Keratinocyte (primary cell): ENCODE results near the gene RNF149. TPM values are rescaled to one million over a fixed set of nuclear protein-coding genes. Genes with fewer than 3 reads are reported as not detected.

Experiments
- DNase-seq: peaks from one replicate; pipeline ENCODE4 v3.0.0-alpha.2; 2011; ENCODE audit warnings: low read depth, missing footprints, low spot score
- FAIRE-seq: peaks from 2 replicates; lab custom pipeline; 2011; peaks lifted over from hg19 to GRCh38; lab: Jason Lieb, UNC
- H2AFZ ChIP-seq: 2 replicates; pipeline ENCODE4 v1.6.0; 2012; ENCODE audit warnings: low read length, control low read depth, inconsistent platforms; ENCODE audit not compliant: control insufficient read depth
- H3K27ac ChIP-seq: 2 replicates; pipeline ENCODE4 v1.5.1; 2011; ENCODE audit warnings: low read length; ENCODE audit not compliant: control insufficient read depth, insufficient read depth
- H3K27me3 ChIP-seq: 3 replicates; pipeline ENCODE4 v1.6.0; 2011; ENCODE audit warnings: low read length; ENCODE audit not compliant: control insufficient read depth, insufficient read depth; ENCODE audit errors: extremely low read depth
- H3K36me3 ChIP-seq, 2 experiments: 2 replicates in 1 of 2; 3 replicates in 1 of 2; pipeline ENCODE4 v1.5.1; 2011; ENCODE audit warnings: low read length in 2 of 2, mild to moderate bottlenecking in 1 of 2; ENCODE audit not compliant: control insufficient read depth in 2 of 2, insufficient read depth in 2 of 2; ENCODE audit errors: extremely low read depth in 1 of 2
- H3K4me1 ChIP-seq: 3 replicates; pipeline ENCODE4 v1.5.1; 2011; ENCODE audit warnings: low read length; ENCODE audit not compliant: control insufficient read depth, insufficient read depth; ENCODE audit errors: extremely low read depth
- H3K4me2 ChIP-seq: 3 replicates; pipeline ENCODE4 v1.6.0; 2011; ENCODE audit warnings: low read depth, low read length; ENCODE audit not compliant: control insufficient read depth, insufficient read depth; ENCODE audit errors: extremely low read depth
- H3K4me3 ChIP-seq, 3 experiments: fragments of 200-600 bp in 1 of 3; sonication (generic) in 1 of 3; 2 replicates in 2 of 3; 3 replicates in 1 of 3; pipeline ENCODE4 v1.5.1; 2011 to 2016; ENCODE audit warnings: low read length in 3 of 3, mild to moderate bottlenecking in 3 of 3, control low read depth in 2 of 3, inconsistent platforms in 1 of 3, low read depth in 1 of 3, mixed read lengths in 1 of 3, mixed run types in 1 of 3, moderate library complexity in 1 of 3; ENCODE audit not compliant: control insufficient read depth in 2 of 3, insufficient read depth in 2 of 3; ENCODE audit errors: extremely low read depth in 1 of 3
- H3K79me2 ChIP-seq: 2 replicates; pipeline ENCODE4 v1.6.0; 2012; ENCODE audit warnings: low read length; ENCODE audit not compliant: control insufficient read depth, insufficient read depth
- H3K9ac ChIP-seq: 3 replicates; pipeline ENCODE4 v1.6.0; 2011; ENCODE audit warnings: low read length; ENCODE audit not compliant: control insufficient read depth, insufficient read depth; ENCODE audit errors: extremely low read depth
- H3K9me1 ChIP-seq: 3 replicates; pipeline ENCODE4 v1.6.0; 2011; ENCODE audit warnings: low read length; ENCODE audit not compliant: control insufficient read depth, insufficient read depth; ENCODE audit errors: extremely low read depth
- H3K9me3 ChIP-seq: 2 replicates; pipeline ENCODE4 v1.5.1; 2012; ENCODE audit warnings: low read depth, low read length; ENCODE audit not compliant: control insufficient read depth
- H4K20me1 ChIP-seq: 3 replicates; pipeline ENCODE4 v1.6.0; 2011; ENCODE audit warnings: low read length; ENCODE audit not compliant: control insufficient read depth, insufficient read depth; ENCODE audit errors: extremely low read depth
- CTCF ChIP-seq, 3 experiments: IDR thresholded peaks in 1 of 3; conservative IDR thresholded peaks in 1 of 3; optimal IDR thresholded peaks in 1 of 3; 2 replicates in 2 of 3; 3 replicates in 1 of 3; pipeline versions ENCODE3 to v1.5.1; 2011; ENCODE audit warnings: low read length in 3 of 3, mild to moderate bottlenecking in 3 of 3, moderate library complexity in 2 of 3, control low read depth in 1 of 3, inconsistent platforms in 1 of 3; ENCODE audit not compliant: insufficient read depth in 2 of 3; ENCODE audit errors: extremely low read depth in 1 of 3
- EZH2 ChIP-seq: IDR thresholded peaks from one replicate; pipeline ENCODE4 v1.6.1; 2012; ENCODE audit warnings: inconsistent platforms, mild to moderate bottlenecking, low read length, moderate library complexity
- dilution Hi-C: fragments of 300-500 bp; cut with MboI; formaldehyde crosslinking; loops from one replicate; pipeline ENCODE4 v1.7.0; 2020; ENCODE audit warnings: low sequenced_read_pairs; ENCODE audit not compliant: extremely low pct_ligation_motif_present
- polyA plus RNA-seq, 5 experiments: library from polyadenylated mRNA; depleted of rRNA in 3 of 5; stranded (reverse) in 3 of 5; stranded (forward) in 1 of 5; unstranded in 1 of 5; fragments of >200 nt; gene quantifications; 1 replicate in 1 of 5; 2 replicates in 3 of 5; 3 replicates in 1 of 5; pipeline versions ENCODE4 v1.2.1 to v1.2.3, GENCODE V29; 2011 to 2012; ENCODE audit warnings: missing spikeins in 2 of 5, low read depth in 1 of 5, low replicate concordance in 1 of 5

RNF149 gene
- polyA plus RNA-seq, 1 donor (not counting 4 experiments of a cell fraction or from before 2014, with no cell fraction given): 68.0 TPM

- peaks cover 10 to 16% of the 10 kb centered on the region in 2 experiments for H3K36me3 ChIP-seq
- TF ChIP-seq EZH2: no peak
- no peak for TF ChIP-seq CTCF (optimal IDR thresholded peaks at IDR 0.05 in 1 of 3, IDR thresholded peaks at IDR 0.05 in 1 of 3, conservative IDR thresholded peaks at IDR 0.05 in 1 of 3; ENCODE audit: extremely low read depth in 1 of 3, insufficient read depth in 2 of 3, low read length in 3 of 3)
- H3K4me2 ChIP-seq: no peak overlapping the region
- H3K4me3 ChIP-seq: no peak overlapping the region
- DNase-seq (no peak), FAIRE-seq (no peak)
- peaks cover 14% of the 10 kb centered on the region for H4K20me1 ChIP-seq
- no peaks in the 10 kb centered on the region for H3K4me1 ChIP-seq
- no peaks in the 10 kb centered on the region for H3K9me3 ChIP-seq
- H3K9ac ChIP-seq: no peak overlapping the region
- no peaks in the 10 kb centered on the region for H3K9me1 ChIP-seq
- H3K79me2 ChIP-seq: peaks cover 79% of the 10 kb centered on the region
- no peaks in the 10 kb centered on the region for H3K27me3 ChIP-seq
- H3K27ac ChIP-seq: no peak overlapping the region
- no peak overlapping the region for H2AFZ ChIP-seq
- dilution Hi-C loops: no loop called here
Observed at GRCh38 chr2:101294861-101295260, 13.6 kb downstream of the RNF149 start.

- dilution Hi-C loops: no loop called here
- Histone ChIP-seq H3K36me3 (peaks cover 9 to 13% of the 10 kb centered on the region in 2 experiments), H4K20me1 (peaks cover 4% of the 10 kb centered on the region)
Observed at GRCh38 chr2:101293544-101293943, 15.0 kb downstream of the RNF149 start.

More at GRCh38 chr2:101293544-101293943, 15.0 kb downstream of the RNF149 start:
- Histone ChIP-seq H3K9me1 (no peaks in the 10 kb centered on the region), H2AFZ (no peak overlapping the region), H3K27ac (no peak overlapping the region), H3K27me3 (no peaks in the 10 kb centered on the region), H3K4me2 (no peak overlapping the region), H3K79me2 (peaks cover 67% of the 10 kb centered on the region), H3K4me3 (no peak overlapping the region), H3K9me3 (no peaks in the 10 kb centered on the region), H3K9ac (no peak overlapping the region), H3K4me1 (no peaks in the 10 kb centered on the region)
- FAIRE-seq (no peak), DNase-seq (no peak)
- TF ChIP-seq CTCF (optimal IDR thresholded peaks at IDR 0.05 in 1 of 3, IDR thresholded peaks at IDR 0.05 in 1 of 3, conservative IDR thresholded peaks at IDR 0.05 in 1 of 3; ENCODE audit: extremely low read depth in 1 of 3, insufficient read depth in 2 of 3, low read length in 3 of 3): no peak
- no peak for TF ChIP-seq EZH2
